ENCODE data around the gene UMODL1. TPM values are rescaled to one million over a fixed set of nuclear protein-coding genes. Genes with fewer than 3 reads are reported as not detected.
"Not testable (repeated sequence)": the region's sequence is repeated elsewhere in the genome, so short reads cannot be mapped to it uniquely, and the experiment has no call there.

Gene UMODL1
- total RNA-seq, 1 donor from 2014 or later = not detected

DNA sequence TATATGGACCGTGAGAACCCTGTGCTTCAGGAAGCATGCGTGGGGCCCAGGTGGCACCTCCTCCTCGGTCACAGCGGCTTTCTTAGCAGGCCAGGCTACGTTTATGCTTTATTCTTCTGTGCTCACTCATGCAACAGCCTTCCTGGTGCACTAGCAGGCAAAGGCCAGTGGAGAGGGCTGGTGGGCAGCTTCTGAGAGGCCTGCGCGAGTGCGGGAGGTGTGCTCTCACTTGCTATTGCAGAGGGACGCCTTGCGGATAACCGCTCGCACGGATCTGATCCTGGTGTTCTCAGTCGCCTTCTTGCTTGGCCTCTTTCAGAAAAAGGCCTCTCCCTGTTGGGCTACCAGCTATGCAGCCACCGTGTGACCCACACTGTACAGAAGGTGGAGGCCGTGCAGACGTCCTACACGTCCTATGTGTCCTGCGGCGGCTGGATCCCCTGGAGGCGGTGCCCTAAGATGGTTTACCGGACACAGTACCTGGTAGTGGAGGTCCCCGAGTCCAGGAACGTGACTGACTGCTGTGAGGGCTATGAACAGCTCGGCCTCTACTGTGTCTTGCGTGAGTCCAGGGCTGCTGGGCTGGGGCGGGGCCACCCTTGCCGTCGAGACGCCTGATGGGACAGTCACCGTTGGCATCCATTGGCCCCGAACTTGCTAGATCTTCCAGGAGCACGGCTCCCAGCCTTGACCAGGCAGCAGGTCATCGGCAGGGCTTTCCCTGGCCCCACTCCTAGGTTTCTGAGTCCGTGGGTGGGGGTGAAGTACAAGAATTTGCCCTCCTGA, 4.8 kb downstream of the UMODL1 start:
- DNase-seq = no peak
- no peaks in the 10 kb centered on the region for H3K4me1 Mint-ChIP-seq
- no peaks in the 10 kb centered on the region for H3K9me3 Mint-ChIP-seq
- intact Hi-C loops (cut with micrococcal nuclease) = no loop called here
- H3K4me3 Mint-ChIP-seq = no peak overlapping the region
- H3K36me3 Mint-ChIP-seq (ENCODE audit: low read depth) = no peaks in the 10 kb centered on the region
- no peak overlapping the region for H3K27ac Mint-ChIP-seq
- H3K27me3 Mint-ChIP-seq = peaks cover 3% of the 10 kb centered on the region

DNA sequence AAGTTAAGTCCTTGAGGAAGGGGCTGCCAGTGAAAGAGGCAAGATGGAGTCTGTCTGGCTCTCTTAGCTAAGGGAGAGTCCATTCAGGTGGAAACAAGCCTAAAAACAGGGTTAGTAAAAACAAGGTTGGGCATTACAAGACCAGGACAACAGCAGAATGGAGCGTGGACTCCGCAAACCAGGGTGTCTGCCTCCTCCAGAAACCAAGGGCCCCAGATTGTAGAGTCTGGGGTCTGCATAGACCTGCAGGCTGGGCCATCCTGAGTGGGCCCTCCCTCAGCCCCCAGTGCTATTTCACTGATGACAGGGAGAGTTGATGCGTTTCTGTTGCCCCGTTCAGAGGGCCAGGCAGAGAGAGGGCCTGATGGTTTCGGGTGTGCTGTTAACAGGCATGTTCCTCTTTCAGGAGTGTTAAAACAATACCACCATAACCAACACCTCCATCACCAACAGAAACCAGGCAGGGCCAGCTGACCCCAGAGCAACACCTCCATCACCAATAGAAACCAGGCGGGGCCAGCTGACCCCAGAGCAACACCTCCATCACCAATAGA, 6.6 kb downstream of the UMODL1 start:
- H3K9me3 Mint-ChIP-seq; intact Hi-C loops (cut with micrococcal nuclease); H3K4me1 Mint-ChIP-seq; H3K27ac Mint-ChIP-seq; H3K4me3 Mint-ChIP-seq; H3K27me3 Mint-ChIP-seq; H3K36me3 Mint-ChIP-seq (ENCODE audit: low read depth); DNase-seq: not testable (repeated sequence)

DNA sequence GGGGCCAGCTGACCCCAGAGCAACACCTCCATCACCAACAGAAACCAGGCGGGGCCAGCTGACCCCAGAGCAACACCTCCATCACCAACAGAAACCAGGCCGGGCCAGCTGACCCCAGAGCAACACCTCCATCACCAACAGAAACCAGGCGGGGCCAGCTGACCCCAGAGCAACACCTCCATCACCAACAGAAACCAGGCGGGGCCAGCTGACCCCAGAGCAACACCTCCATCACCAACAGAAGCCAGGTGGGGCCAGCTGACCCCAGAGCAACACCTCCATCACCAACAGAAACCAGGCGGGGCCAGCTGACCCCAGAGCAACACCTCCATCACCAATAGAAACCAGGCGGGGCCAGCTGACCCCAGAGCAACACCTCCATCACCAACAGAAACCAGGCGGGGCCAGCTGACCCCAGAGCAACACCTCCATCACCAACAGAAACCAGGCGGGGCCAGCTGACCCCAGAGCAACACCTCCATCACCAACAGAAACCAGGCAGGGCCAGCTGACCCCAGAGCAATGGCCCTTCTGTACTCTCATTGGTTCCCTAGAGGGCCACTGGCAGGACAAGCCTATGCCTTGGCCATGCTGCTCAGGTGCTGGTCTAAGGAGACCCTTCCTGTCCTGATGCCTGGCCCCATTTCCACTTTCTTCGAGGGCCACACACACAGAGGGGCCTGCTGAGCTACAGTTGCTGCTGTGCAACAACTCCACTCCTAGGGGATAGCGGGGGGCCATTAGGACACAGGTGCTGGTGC, 7.3 kb downstream of the UMODL1 start:
- DNase-seq; H3K27me3 Mint-ChIP-seq; H3K36me3 Mint-ChIP-seq (ENCODE audit: low read depth); intact Hi-C loops (cut with micrococcal nuclease); H3K4me1 Mint-ChIP-seq; H3K27ac Mint-ChIP-seq; H3K4me3 Mint-ChIP-seq; H3K9me3 Mint-ChIP-seq: not testable (repeated sequence)

DNA sequence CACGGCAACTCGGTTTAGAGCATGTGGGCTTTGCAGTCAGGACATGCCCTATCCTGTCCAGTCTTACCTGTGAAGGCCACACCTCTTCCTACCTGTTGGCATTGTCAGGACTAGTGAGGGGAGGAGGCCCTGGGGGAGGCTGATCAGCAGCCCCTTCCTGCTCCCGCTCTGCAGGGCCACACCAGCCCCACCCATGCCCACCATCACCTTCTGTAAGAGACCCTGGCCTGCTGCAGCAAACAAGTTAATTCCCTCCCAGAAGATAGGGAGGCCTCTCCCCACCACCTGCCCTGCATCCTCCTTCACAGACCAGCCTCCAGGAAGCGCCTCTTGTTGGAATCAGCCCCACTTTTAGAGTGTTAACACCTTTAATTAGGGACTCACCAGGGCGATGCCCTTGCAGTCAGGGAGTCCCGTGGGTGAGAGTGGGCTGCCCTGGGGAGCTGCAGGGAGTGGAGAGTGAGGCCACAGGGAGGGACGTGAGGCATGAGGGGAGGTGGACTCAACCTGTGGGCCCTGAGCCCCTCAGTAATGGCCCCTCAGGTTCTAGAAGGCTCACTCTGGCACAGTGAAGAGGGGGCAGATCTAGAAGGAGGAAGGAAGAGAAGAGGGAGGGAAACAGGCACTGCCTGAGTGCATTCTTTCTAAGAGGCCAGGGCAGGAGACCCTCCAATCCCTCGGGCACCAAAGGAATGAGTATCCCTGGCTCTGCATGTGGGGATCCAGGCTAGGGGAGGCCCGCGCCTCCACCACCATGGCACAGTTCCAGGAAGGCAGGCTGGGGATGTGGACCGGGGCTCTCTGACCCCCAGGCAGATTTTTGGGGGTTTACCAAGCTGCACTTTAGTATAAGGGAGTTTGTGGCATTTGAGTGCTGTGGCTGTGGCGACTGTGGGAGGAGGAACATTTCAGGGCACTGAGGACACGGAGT, 8.2 kb downstream of the UMODL1 start:
- Mint-ChIP-seq H3K36me3 (ENCODE audit: low read depth) (no peaks in the 10 kb centered on the region), H3K27me3 (no peaks in the 10 kb centered on the region), H3K27ac (no peak overlapping the region), H3K9me3 (no peaks in the 10 kb centered on the region), H3K4me1 (no peaks in the 10 kb centered on the region), H3K4me3 (no peak overlapping the region)
- intact Hi-C loops (cut with micrococcal nuclease) = no loop called here
- DNase-seq = no peak

DNA sequence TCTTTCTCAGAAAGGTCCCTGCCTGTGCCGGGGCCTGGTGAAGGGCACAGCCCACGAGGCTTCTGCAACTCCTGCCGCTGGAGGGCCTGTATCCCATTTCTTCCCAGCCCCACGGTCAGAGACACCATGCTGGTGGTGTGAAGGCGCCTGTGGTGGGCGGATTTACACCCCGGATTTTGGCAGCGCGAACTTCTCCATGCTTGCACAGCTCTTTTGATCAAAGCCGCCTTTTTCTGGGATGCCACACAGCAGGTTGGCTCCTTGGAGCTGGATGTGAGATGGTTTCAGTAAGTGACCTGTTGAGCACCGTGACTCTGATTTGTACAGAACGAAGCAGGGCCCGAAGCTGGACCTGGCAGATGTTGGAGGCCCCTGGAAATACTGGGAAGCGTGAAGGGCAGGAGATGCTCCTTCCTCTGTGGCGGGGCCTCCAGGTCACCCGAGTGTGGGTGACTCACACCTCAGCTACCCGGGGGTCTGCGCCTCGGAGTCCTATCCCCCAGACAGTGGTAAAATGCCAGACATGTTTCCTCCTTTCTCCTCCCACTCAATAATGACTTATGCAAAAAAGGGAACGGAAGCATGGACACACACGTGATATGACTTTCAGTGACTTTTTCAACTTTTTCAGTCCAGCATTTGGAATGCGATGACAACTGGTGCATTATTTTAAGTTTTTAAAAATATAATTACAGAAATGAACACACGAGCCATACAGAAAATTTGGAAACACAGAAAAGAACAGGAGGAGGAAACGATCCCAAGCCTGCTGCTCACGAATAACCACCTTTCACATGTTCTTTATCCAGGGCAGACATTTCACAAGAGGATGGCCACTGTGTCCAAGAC, 9.0 kb downstream of the UMODL1 start:
- intact Hi-C loops (cut with micrococcal nuclease) = no loop called here
- Mint-ChIP-seq H3K9me3 (no peaks in the 10 kb centered on the region), H3K27ac (no peak overlapping the region), H3K4me3 (no peak overlapping the region), H3K36me3 (ENCODE audit: low read depth) (no peaks in the 10 kb centered on the region), H3K27me3 (no peaks in the 10 kb centered on the region), H3K4me1 (no peaks in the 10 kb centered on the region)
- no peak for DNase-seq

DNA sequence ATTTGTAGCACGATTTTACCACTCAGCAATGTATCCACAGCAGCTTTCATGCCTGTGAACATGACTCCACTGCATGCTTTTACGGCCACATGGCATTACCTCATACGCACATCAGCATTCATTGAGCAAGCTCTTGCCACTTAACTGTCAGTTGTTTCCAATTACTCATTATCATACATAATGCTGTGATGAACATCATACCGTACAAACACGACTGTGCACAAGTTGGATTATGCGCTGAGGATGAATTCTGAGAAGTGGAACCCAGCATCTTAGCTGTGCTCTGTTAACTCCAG, 9.6 kb downstream of the UMODL1 start:
- H3K4me1 Mint-ChIP-seq = no peaks in the 10 kb centered on the region
- no peaks in the 10 kb centered on the region for H3K36me3 Mint-ChIP-seq (ENCODE audit: low read depth)
- no peak for DNase-seq
- no peaks in the 10 kb centered on the region for H3K27me3 Mint-ChIP-seq
- H3K9me3 Mint-ChIP-seq = no peaks in the 10 kb centered on the region
- no peak overlapping the region for H3K4me3 Mint-ChIP-seq
- intact Hi-C loops (cut with micrococcal nuclease) = no loop called here
- no peak overlapping the region for H3K27ac Mint-ChIP-seq

DNA sequence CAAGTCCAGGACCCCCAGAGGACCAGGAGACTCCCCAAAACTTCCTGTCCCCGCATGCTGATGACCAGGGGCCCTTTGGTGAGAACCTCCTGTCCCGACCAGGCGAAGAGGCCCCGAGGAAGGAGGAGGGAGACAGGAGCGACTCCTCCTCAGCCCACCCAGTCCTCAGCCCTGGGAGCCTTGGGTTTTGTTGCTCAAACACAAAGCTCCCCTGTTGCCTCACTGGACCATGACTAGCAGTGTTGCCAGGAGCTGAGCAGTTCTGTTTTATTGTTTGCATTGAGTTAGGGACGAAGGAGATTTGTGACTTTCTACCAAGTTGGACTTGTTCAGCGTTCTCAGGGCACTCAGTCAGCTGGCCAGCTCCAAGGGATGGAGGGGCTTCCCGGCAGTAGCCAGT, 10.0 kb downstream of the UMODL1 start:
- DNase-seq = no peak
- no peak overlapping the region for H3K4me3 Mint-ChIP-seq
- no peaks in the 10 kb centered on the region for H3K4me1 Mint-ChIP-seq
- no peaks in the 10 kb centered on the region for H3K27me3 Mint-ChIP-seq
- intact Hi-C loops (cut with micrococcal nuclease) = no loop called here
- H3K36me3 Mint-ChIP-seq (ENCODE audit: low read depth) = no peaks in the 10 kb centered on the region
- H3K27ac Mint-ChIP-seq = no peak overlapping the region
- H3K9me3 Mint-ChIP-seq = no peaks in the 10 kb centered on the region

DNA sequence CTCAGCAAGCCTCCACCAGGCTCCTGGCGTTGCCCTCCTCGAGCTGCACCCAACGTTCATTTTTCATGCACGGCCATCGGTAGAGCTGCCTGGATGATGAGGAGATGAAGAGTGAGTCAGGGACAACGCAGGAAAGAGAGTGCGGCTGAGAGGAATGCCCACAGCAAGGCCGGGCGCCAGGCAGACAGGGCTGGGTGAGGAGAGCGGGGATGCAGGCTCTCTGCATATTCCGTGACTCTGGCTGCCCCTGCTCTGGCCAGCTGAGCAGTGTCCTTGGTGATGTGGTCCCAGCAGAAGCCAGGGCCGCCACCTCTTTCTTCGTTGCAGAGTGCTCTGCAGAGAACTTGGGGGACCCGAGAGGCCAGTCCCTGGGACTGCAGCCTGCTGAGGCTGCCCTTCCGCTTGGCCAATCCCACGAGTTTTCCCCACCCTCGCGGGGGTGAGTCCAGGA, 10.8 kb downstream of the UMODL1 start:
- intact Hi-C loops (cut with micrococcal nuclease) = no loop called here

DNA sequence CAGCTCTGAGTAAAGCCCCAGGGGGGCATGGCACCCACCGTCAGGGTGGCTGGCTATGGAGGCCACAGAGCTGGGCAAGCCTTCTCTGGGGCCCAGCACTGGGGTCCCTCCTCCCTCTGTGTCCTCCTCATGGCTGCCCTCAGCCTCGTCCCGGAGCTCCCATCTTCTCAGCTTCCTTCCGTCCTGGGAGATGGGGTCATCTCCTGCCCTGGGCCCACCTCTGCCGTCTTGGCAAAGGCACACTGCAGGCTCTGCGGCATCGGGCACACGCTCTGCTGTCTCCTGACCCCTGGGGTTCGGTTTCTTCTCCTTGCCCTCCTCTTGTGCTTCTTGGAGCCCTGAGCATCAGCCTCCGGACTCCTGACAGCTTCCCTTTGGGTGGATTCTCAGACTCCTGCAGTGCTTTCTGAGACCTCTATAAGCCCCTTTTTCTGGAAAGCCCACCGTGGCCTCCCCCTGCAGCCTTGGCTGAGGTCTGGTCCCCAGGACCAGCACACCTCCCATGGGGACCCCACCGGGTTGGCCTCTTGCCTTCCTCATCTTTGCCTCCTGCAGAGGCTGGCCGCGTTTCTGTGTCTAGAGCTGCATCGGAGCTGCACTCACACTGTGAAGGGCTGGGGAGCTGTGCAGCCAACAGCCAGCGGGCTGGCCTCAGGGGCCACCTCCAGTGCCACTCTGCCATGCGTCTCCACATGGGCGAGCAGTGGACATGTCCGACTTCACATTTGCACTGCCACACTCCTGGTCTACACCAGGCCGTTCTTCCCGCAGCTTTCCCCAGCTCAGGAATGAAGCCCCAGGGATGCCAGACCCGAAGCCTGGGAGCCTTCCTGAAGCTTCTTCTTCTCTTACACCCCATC, 11.6 kb downstream of the UMODL1 start:
- no peak overlapping the region for H3K27ac Mint-ChIP-seq
- DNase-seq = no peak
- no peak overlapping the region for H3K4me3 Mint-ChIP-seq
- H3K4me1 Mint-ChIP-seq = no peaks in the 10 kb centered on the region
- no peaks in the 10 kb centered on the region for H3K9me3 Mint-ChIP-seq
- intact Hi-C loops (cut with micrococcal nuclease) = no loop called here
- H3K36me3 Mint-ChIP-seq (ENCODE audit: low read depth) = no peaks in the 10 kb centered on the region
- H3K27me3 Mint-ChIP-seq = no peaks in the 10 kb centered on the region

More for the DNA sequence above, 10.8 kb downstream of the UMODL1 start:
- H3K9me3 Mint-ChIP-seq = no peaks in the 10 kb centered on the region
- no peaks in the 10 kb centered on the region for H3K4me1 Mint-ChIP-seq
- no peaks in the 10 kb centered on the region for H3K27me3 Mint-ChIP-seq
- no peak for DNase-seq
- H3K36me3 Mint-ChIP-seq (ENCODE audit: low read depth) = no peaks in the 10 kb centered on the region
- no peak overlapping the region for H3K4me3 Mint-ChIP-seq
- H3K27ac Mint-ChIP-seq = no peak overlapping the region

DNA sequence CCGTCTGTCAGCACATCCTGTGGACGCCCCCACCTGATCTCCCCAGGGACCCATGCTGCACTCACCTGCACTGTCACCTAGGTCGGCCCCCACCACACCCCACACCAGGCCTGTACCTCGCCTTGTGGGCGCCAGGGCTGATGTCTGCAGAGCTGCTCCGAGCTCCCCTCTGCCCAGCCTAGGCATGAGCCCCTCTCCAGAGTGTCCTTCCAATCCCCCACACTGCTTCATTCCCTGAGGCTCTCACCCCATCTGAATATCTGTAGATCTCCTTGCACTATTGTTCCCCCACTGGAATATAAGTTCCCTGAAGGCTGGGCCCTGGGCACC, 12.2 kb downstream of the UMODL1 start:
- Mint-ChIP-seq H3K36me3 (ENCODE audit: low read depth) (no peaks in the 10 kb centered on the region), H3K4me1 (no peaks in the 10 kb centered on the region), H3K4me3 (no peak overlapping the region), H3K27ac (no peak overlapping the region), H3K27me3 (no peaks in the 10 kb centered on the region), H3K9me3 (no peaks in the 10 kb centered on the region)
- intact Hi-C loops (cut with micrococcal nuclease) = no loop called here
- DNase-seq = no peak

DNA sequence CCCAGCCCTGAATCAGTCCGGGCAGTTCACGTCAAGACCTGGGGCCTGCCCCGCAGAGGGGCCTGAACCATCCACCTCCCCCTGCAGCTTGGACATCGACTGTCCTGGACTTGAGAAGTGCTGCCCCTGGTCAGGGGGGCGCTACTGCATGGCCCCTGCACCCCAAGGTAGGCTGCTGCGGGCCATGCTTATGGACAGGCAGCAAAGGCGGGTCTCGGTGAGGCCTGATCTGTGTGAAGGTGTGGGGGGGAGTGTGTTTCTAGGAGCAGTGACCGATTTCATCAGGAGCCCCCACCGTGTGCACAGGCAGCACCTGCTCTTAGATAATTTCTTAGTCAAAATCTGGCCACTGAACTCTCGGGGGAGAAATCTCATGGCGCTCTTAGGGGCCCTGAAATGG, 13.0 kb downstream of the UMODL1 start:
- H3K27ac Mint-ChIP-seq = no peak overlapping the region
- DNase-seq = no peak
- peaks cover 5% of the 10 kb centered on the region for H3K4me1 Mint-ChIP-seq
- H3K4me3 Mint-ChIP-seq = no peak overlapping the region
- no peaks in the 10 kb centered on the region for H3K36me3 Mint-ChIP-seq (ENCODE audit: low read depth)
- peaks cover 2% of the 10 kb centered on the region for H3K27me3 Mint-ChIP-seq
- intact Hi-C loops (cut with micrococcal nuclease) = no loop called here
- no peaks in the 10 kb centered on the region for H3K9me3 Mint-ChIP-seq

DNA sequence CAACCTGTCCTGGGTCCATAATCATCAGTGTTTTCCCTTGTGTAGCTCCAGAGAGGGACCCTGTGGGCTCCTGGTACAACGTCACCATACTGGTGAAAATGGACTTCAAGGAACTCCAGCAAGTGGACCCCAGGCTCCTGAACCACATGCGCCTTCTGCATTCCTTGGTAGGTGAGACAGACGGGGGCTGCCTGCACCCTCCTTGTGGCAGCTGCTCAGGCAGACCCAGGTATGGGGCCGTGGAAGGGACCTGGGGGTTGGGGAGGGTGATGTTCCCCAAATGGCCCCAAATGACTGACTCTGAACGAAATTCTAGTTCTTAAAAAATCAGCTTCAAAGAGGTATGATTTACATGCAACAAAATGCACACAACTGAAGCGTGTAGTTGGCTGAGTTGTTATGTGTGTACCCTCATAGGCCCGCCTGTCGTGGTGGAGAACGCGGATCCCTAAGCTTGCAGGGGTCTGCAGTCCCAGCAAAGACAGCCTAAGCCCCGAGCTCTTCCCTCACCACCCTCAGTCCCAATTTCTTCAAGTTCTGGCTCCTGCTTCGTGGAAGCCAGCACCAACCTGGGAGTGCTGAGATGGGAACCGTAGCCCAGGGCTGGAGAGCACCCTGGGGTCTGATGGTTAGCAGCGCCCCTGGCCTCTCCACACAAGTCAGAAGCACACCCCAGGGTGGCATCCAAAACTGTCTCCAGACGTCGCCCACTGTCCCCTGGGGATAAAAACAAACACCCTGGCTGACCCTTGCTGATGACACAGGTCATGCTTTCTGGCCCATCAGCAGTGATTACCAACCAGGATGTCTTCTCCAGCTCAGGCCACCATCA, 14.3 kb downstream of the UMODL1 start:
- DNase-seq = no peak
- Mint-ChIP-seq H3K27ac (no peak overlapping the region), H3K9me3 (no peaks in the 10 kb centered on the region), H3K36me3 (ENCODE audit: low read depth) (no peaks in the 10 kb centered on the region), H3K27me3 (peaks cover 2% of the 10 kb centered on the region), H3K4me3 (no peak overlapping the region), H3K4me1 (peaks cover 15% of the 10 kb centered on the region)
- intact Hi-C loops (cut with micrococcal nuclease) = no loop called here
